ENCODE results near the gene OSBPL10.
A peak's percentile ranks its signal among the peaks of the same experiment; 100 is the strongest.

Gene OSBPL10

DNA sequence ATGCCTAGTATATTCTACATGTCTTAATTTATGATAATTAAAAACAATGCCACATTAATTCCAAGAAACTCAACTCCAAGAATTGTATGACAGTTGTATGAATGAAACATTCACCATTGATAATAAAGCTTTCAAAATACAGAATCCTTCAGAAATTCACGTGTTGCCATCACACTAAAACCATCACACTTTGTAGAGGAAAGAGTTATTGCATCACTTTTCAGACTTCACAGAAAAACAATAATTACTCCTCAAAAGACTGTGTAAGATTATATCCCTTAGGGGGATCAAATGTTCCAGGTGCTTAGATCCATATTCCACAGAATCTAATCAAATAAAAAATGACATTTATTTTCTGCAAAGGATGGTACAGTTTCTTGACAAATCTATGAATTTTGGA, 85.0 kb downstream of the OSBPL10 start:
- H3K4me3 ChIP-seq (ENCODE audit: insufficient read depth in 1 of 2, low read depth in 1 of 2, low read length in 2 of 2), result no peak overlapping the region
- no peak overlapping the region for H3K4ac ChIP-seq (ENCODE audit: low read depth in 1 of 2, low read length in 2 of 2)
- H3K4me2 ChIP-seq (ENCODE audit: low read length, poor library complexity, severe bottlenecking), result no peak overlapping the region
- H3K27ac ChIP-seq (ENCODE audit: low read length, poor library complexity, severe bottlenecking), result no peak overlapping the region
- no peak overlapping the region for H2BK15ac ChIP-seq (ENCODE audit: low read depth, poor library complexity, severe bottlenecking)
- H2BK120ac ChIP-seq (ENCODE audit: low read depth, low read length), result no peak overlapping the region
- H2BK12ac ChIP-seq (ENCODE audit: low read length in 2 of 2), result no peak overlapping the region
- no peak overlapping the region for H4K91ac ChIP-seq (ENCODE audit: low read length)
- H2AK5ac ChIP-seq (ENCODE audit: low read length, severe bottlenecking), result no peak overlapping the region
- no peaks in the 10 kb centered on the region for H3K27me3 ChIP-seq (ENCODE audit: control insufficient read depth in 1 of 2, insufficient read depth in 1 of 2, low read length in 2 of 2)
- DNase-seq, result no peak
- 100% methylated on average over 1 of the region's 1 CpG for WGBS
- no peak overlapping the region for H2AFZ ChIP-seq (ENCODE audit: low read depth, low read length)
- H3K79me1 ChIP-seq (replicated peaks; ENCODE audit: low read length, poor library complexity, severe bottlenecking), result peaks cover 33% of the 10 kb centered on the region
- no peak overlapping the region for H3K18ac ChIP-seq (ENCODE audit: low read depth in 1 of 2, low read length in 2 of 2)
- H3K23ac ChIP-seq (ENCODE audit: low read length in 2 of 2), result no peak overlapping the region
- no peak overlapping the region for H3K9ac ChIP-seq (ENCODE audit: low read length)
- no peaks in the 10 kb centered on the region for H3K36me3 ChIP-seq (ENCODE audit: control insufficient read depth in 1 of 2, insufficient read depth in 2 of 2, low read depth in 1 of 2, low read length in 2 of 2)
- H3K4me1 ChIP-seq (ENCODE audit: control insufficient read depth, insufficient read depth, low read depth, low read length), result peaks cover 5% of the 10 kb centered on the region
- H3K9me3 ChIP-seq (ENCODE audit: control insufficient read depth, low read length), result no peaks in the 10 kb centered on the region
- no peak overlapping the region for H3K14ac ChIP-seq (ENCODE audit: low read length in 2 of 2)
- H2BK5ac ChIP-seq (ENCODE audit: low read depth, low read length, poor library complexity, severe bottlenecking), result no peak overlapping the region
- H4K8ac ChIP-seq (ENCODE audit: low read length), result no peak overlapping the region

- Histone ChIP-seq H2BK12ac (ENCODE audit: low read length in 2 of 2) (no peak overlapping the region), H4K91ac (ENCODE audit: low read length) (no peak overlapping the region), H2BK5ac (ENCODE audit: low read depth, low read length, poor library complexity, severe bottlenecking) (no peak overlapping the region), H3K27me3 (ENCODE audit: control insufficient read depth in 1 of 2, insufficient read depth in 1 of 2, low read length in 2 of 2) (no peaks in the 10 kb centered on the region), H2BK15ac (ENCODE audit: low read depth, poor library complexity, severe bottlenecking) (no peak overlapping the region), H2BK120ac (ENCODE audit: low read depth, low read length) (no peak overlapping the region), H3K27ac (ENCODE audit: low read length, poor library complexity, severe bottlenecking) (no peak overlapping the region), H2AFZ (ENCODE audit: low read depth, low read length) (no peak overlapping the region), H3K9me3 (ENCODE audit: control insufficient read depth, low read length) (no peaks in the 10 kb centered on the region), H2AK5ac (ENCODE audit: low read length, severe bottlenecking) (no peak overlapping the region), H3K4me3 (ENCODE audit: insufficient read depth in 1 of 2, low read depth in 1 of 2, low read length in 2 of 2) (no peak overlapping the region), H3K4me2 (ENCODE audit: low read length, poor library complexity, severe bottlenecking) (no peak overlapping the region), H3K79me1 (replicated peaks; ENCODE audit: low read length, poor library complexity, severe bottlenecking) (peaks cover 36% of the 10 kb centered on the region), H3K9ac (ENCODE audit: low read length) (no peak overlapping the region), H3K14ac (ENCODE audit: low read length in 2 of 2) (no peak overlapping the region), H3K4ac (ENCODE audit: low read depth in 1 of 2, low read length in 2 of 2) (no peak overlapping the region), H3K4me1 (ENCODE audit: control insufficient read depth, insufficient read depth, low read depth, low read length) (peaks cover 5% of the 10 kb centered on the region), H3K18ac (ENCODE audit: low read depth in 1 of 2, low read length in 2 of 2) (no peak overlapping the region), H3K36me3 (ENCODE audit: control insufficient read depth in 1 of 2, insufficient read depth in 2 of 2, low read depth in 1 of 2, low read length in 2 of 2) (no peaks in the 10 kb centered on the region), H4K8ac (ENCODE audit: low read length) (no peak overlapping the region), H3K23ac (ENCODE audit: low read length in 2 of 2) (no peak overlapping the region)
- 56% methylated on average over 1 of the region's 2 CpGs for WGBS
- DNase-seq, result peak; percentile 46
Observed at GRCh38 chr3:31895471-31895870, 85.6 kb downstream of the OSBPL10 start.

DNA sequence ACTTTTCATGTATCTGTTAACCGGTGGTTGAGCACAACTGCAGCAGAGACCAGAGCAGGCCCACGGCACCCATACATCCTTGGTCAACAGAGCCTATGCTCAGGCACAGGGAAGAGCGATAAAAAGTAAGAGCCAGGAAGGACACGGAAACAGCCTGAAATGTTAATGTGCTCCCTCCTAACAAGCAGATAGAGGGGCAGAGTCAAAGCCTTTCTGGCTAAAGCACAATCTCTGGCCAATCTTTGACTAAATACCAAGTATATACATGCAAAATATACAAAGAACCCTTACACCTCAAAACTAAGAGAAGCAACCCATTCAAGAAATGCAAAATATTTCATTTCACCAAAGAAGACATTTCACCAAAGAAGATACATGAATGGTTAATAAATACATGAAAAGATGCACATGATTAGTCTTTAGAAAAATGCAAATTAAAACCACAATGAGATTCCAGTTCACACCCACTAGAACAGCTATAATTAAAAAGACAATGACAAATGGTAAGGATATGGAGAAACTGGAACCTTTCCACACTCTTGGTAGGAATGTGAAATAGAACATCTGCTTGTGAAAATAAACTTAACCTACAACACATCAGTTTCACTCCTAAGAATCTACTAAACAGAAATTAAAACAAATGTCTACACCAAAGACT, 88.0 kb downstream of the OSBPL10 start:
- H2BK5ac ChIP-seq (ENCODE audit: low read depth, low read length, poor library complexity, severe bottlenecking), result no peak overlapping the region
- H2AK5ac ChIP-seq (ENCODE audit: low read length, severe bottlenecking), result no peak overlapping the region
- no peak overlapping the region for H2AFZ ChIP-seq (ENCODE audit: low read depth, low read length)
- H2BK12ac ChIP-seq (ENCODE audit: low read length in 2 of 2), result no peak overlapping the region
- no peaks in the 10 kb centered on the region for H3K27me3 ChIP-seq (ENCODE audit: control insufficient read depth in 1 of 2, insufficient read depth in 1 of 2, low read length in 2 of 2)
- H4K8ac ChIP-seq (ENCODE audit: low read length), result no peak overlapping the region
- WGBS, result 91% methylated on average over 4 of the region's 4 CpGs
- no peak overlapping the region for H3K14ac ChIP-seq (ENCODE audit: low read length in 2 of 2)
- no peaks in the 10 kb centered on the region for H3K36me3 ChIP-seq (ENCODE audit: control insufficient read depth in 1 of 2, insufficient read depth in 2 of 2, low read depth in 1 of 2, low read length in 2 of 2)
- H3K4me3 ChIP-seq (ENCODE audit: insufficient read depth in 1 of 2, low read depth in 1 of 2, low read length in 2 of 2), result no peak overlapping the region
- H2BK120ac ChIP-seq (ENCODE audit: low read depth, low read length), result no peak overlapping the region
- no peak overlapping the region for H3K27ac ChIP-seq (ENCODE audit: low read length, poor library complexity, severe bottlenecking)
- no peak overlapping the region for H3K9ac ChIP-seq (ENCODE audit: low read length)
- no peak overlapping the region for H2BK15ac ChIP-seq (ENCODE audit: low read depth, poor library complexity, severe bottlenecking)
- H3K4me2 ChIP-seq (ENCODE audit: low read length, poor library complexity, severe bottlenecking), result no peak overlapping the region
- H3K4ac ChIP-seq (ENCODE audit: low read depth in 1 of 2, low read length in 2 of 2), result no peak overlapping the region
- H3K9me3 ChIP-seq (ENCODE audit: control insufficient read depth, low read length), result no peaks in the 10 kb centered on the region
- DNase-seq, result peak; percentile 25
- peak overlapping the region in 1 of 2 experiments; percentile 73 for H3K23ac ChIP-seq (ENCODE audit: low read length in 2 of 2)
- H3K4me1 ChIP-seq (ENCODE audit: control insufficient read depth, insufficient read depth, low read depth, low read length), result peaks cover 5% of the 10 kb centered on the region
- peak overlapping the region in 1 of 2 experiments; percentile 3 for H3K18ac ChIP-seq (ENCODE audit: low read depth in 1 of 2, low read length in 2 of 2)
- no peak overlapping the region for H4K91ac ChIP-seq (ENCODE audit: low read length)
- peaks cover 35% of the 10 kb centered on the region for H3K79me1 ChIP-seq (replicated peaks; ENCODE audit: low read length, poor library complexity, severe bottlenecking)

GRCh38 chr3:31892500-31892899, 88.6 kb downstream of the OSBPL10 start:
- Histone ChIP-seq H3K9ac (ENCODE audit: low read length) (no peak overlapping the region), H4K91ac (ENCODE audit: low read length) (no peak overlapping the region), H2BK120ac (ENCODE audit: low read depth, low read length) (no peak overlapping the region), H2BK12ac (ENCODE audit: low read length in 2 of 2) (peak overlapping the region in 1 of 2 experiments; percentile 40), H3K4me3 (ENCODE audit: insufficient read depth in 1 of 2, low read depth in 1 of 2, low read length in 2 of 2) (no peak overlapping the region), H3K27me3 (ENCODE audit: control insufficient read depth in 1 of 2, insufficient read depth in 1 of 2, low read length in 2 of 2) (no peaks in the 10 kb centered on the region), H3K27ac (ENCODE audit: low read length, poor library complexity, severe bottlenecking) (no peak overlapping the region), H3K14ac (ENCODE audit: low read length in 2 of 2) (no peak overlapping the region), H3K36me3 (ENCODE audit: control insufficient read depth in 1 of 2, insufficient read depth in 2 of 2, low read depth in 1 of 2, low read length in 2 of 2) (no peaks in the 10 kb centered on the region), H3K23ac (ENCODE audit: low read length in 2 of 2) (no peak overlapping the region), H3K4ac (ENCODE audit: low read depth in 1 of 2, low read length in 2 of 2) (no peak overlapping the region), H2AK5ac (ENCODE audit: low read length, severe bottlenecking) (no peak overlapping the region), H2BK5ac (ENCODE audit: low read depth, low read length, poor library complexity, severe bottlenecking) (no peak overlapping the region), H2AFZ (ENCODE audit: low read depth, low read length) (no peak overlapping the region), H3K4me1 (ENCODE audit: control insufficient read depth, insufficient read depth, low read depth, low read length) (peaks cover 5% of the 10 kb centered on the region), H3K4me2 (ENCODE audit: low read length, poor library complexity, severe bottlenecking) (no peak overlapping the region), H3K18ac (ENCODE audit: low read depth in 1 of 2, low read length in 2 of 2) (no peak overlapping the region), H3K79me1 (replicated peaks; ENCODE audit: low read length, poor library complexity, severe bottlenecking) (peaks cover 35% of the 10 kb centered on the region), H4K8ac (ENCODE audit: low read length) (no peak overlapping the region), H3K9me3 (ENCODE audit: control insufficient read depth, low read length) (no peaks in the 10 kb centered on the region), H2BK15ac (ENCODE audit: low read depth, poor library complexity, severe bottlenecking) (no peak overlapping the region)
- no peak for DNase-seq
- 79% methylated on average over 5 of the region's 5 CpGs for WGBS
